DMS53 treated with DMSO at 0.1 percent for 48 hours (cell line): ENCODE measurements around the gene CELF2.

ENCODE experiments used
- DNase-seq: peaks from one replicate; lab custom pipeline; 2025; ENCODE audit not compliant: unreplicated experiment; lab: John Stamatoyannopoulos, UW

Gene CELF2

GRCh38 chr10:11290156-11290890 lies 272.7 kb downstream of the CELF2 start:
- no peak for DNase-seq

- DNase-seq = no peak
These were observed 275.1 kb downstream of the CELF2 start for GRCh38 chr10:11292576-11293302.

GRCh38 chr10:11293332-11293731 lies 275.7 kb downstream of the CELF2 start:
- DNase-seq = no peak

- DNase-seq = no peak
These were observed 277.3 kb downstream of the CELF2 start for GRCh38 chr10:11294831-11295450.

- no peak for DNase-seq
These were observed 277.8 kb downstream of the CELF2 start for GRCh38 chr10:11295492-11295891.

- no peak for DNase-seq
These were observed 279.5 kb downstream of the CELF2 start for GRCh38 chr10:11297136-11297535.

- DNase-seq = no peak
These were observed 280.4 kb downstream of the CELF2 start for GRCh38 chr10:11298116-11298515.

GRCh38 chr10:11299125-11299524 lies 281.5 kb downstream of the CELF2 start:
- no peak for DNase-seq

GRCh38 chr10:11300026-11300425 lies 282.4 kb downstream of the CELF2 start:
- DNase-seq = no peak

- DNase-seq = no peak
These were observed 282.9 kb downstream of the CELF2 start for GRCh38 chr10:11300563-11300962.

GRCh38 chr10:11301571-11302111 lies 284.0 kb downstream of the CELF2 start:
- DNase-seq = no peak

- no peak for DNase-seq
These were observed 284.5 kb downstream of the CELF2 start for GRCh38 chr10:11302181-11302580.

- no peak for DNase-seq
These were observed 285.9 kb downstream of the CELF2 start for GRCh38 chr10:11303361-11304170.

- no peak for DNase-seq
These were observed 287.4 kb downstream of the CELF2 start for GRCh38 chr10:11304906-11305585.

- no peak for DNase-seq
These were observed 288.3 kb downstream of the CELF2 start for GRCh38 chr10:11305825-11306593.

- no peak for DNase-seq
These were observed 289.3 kb downstream of the CELF2 start for GRCh38 chr10:11307004-11307403.

- DNase-seq = no peak
These were observed 290.3 kb downstream of the CELF2 start for GRCh38 chr10:11307937-11308336.

- DNase-seq = no peak
These were observed 293.4 kb downstream of the CELF2 start for GRCh38 chr10:11311027-11311426.

GRCh38 chr10:11313463-11313862 lies 295.8 kb downstream of the CELF2 start:
- no peak for DNase-seq
